Measurements from ENCODE around the gene S100A1.
"Not testable (repeated sequence)": the region's sequence is repeated elsewhere in the genome, so short reads cannot be mapped to it uniquely, and the experiment has no call there.

Gene S100A1

DNA sequence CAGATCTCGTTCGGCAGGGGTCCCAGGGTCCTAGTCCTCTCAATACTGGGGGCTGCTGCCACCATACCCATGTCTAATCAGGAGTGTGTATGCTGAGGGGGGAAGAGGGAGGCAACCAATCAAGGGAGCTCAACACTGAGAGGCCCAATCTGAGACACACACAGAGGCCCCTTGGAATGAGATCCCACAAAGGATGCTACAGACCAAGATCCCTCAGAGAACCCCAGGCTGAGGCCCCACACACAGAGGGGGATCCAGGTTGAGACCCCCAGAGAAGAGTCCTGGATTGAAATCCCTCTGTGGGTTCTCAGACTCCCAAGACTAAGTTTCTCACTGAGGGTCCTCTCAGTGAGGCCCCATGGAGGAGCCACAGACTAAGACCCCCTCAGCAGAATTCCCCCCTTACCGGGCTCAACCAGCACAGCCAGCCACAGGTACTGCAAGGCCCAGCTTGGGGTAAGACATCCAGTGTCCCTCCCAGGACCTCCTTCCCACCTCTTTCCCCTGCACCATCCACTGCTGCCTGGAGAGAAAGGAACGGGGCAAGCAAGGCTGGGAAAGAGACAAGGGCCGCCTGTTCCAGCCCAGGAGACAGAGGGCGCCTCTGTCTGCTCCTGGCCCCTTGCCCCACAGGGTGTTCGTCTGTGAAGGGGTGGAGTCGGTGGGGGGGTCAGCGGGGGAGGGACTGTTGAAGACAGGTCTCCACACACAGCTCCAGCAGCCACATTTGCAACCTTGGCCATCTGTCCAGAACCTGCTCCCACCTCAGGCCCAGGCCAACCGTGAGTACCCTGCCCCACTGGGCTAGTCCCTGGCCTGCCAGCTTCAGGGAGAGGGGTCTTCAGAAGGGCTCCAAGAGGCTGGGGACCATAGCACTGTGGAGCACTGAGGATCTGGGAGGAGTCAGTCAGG lies at the start of gene S100A1:
TSS of gene S100A1 (plus strand) at position 720 of the 912 bp plus-strand sequence. CDS start 2,088 bp downstream, outside the sequence.
- DNase-seq, result peak in 45 of 51 donors; percentile 16 to 90 (median 67)

DNA sequence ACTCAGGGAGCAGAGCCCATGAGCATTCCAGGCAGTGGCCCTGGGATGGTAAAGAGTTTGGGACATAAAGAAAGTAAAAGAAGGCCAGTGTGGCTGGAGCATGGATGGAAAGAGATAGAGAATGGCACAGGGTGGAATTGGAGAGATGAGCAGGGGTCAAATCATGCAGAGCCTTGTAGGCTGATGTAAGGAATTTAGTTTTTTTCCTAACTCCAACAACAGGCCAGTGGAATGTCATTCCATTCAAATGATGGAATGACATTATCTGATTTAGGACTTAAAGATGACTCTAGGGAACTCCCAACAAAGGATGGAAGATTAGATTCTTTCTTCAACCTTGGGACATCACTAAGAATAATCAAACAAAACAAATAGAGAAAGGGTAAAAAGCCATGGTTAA lies 49.7 kb upstream of the S100A1 start:
- DNase-seq, result no peak

DNA sequence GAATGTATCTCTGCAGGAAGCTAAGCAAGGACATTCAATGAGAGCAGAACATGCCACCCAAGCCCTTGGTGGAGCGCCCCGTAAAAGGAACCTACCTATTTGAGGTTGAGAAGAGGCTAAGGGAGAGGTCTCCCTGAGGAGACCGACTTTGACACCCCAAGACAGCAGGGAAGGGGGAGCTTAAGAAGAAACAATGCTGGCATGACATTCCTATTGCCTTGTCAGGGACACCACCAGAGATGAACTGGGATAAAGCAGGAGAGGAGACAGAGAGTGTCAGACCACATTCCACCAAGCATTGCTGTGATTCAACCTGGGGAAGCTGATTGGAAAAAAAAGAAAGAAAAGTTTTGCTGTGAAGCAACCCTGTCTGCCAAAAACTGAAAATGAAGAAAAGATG lies 49.3 kb upstream of the S100A1 start:
- no peak for DNase-seq

DNA sequence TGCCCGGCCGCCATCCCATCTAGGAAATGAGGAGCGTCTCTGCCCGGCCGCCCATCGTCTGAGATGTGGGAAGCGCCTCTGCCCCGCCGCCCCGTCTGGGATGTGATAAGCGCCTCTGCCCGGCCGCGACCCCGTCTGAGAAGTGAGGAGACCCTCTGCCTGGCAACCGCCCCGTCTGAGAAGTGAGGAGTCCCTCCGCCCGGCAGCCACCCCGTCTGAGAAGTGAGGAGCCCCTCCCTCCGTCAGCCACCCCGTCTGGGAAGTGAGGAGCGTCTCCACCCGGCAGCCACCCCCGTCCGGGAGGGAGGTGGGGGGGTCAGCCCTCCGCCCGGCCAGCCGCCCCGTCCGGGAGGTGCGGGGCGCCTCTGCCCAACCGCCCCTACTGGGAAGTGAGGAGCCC lies 45.4 kb upstream of the S100A1 start:
- not testable (repeated sequence) for DNase-seq

DNA sequence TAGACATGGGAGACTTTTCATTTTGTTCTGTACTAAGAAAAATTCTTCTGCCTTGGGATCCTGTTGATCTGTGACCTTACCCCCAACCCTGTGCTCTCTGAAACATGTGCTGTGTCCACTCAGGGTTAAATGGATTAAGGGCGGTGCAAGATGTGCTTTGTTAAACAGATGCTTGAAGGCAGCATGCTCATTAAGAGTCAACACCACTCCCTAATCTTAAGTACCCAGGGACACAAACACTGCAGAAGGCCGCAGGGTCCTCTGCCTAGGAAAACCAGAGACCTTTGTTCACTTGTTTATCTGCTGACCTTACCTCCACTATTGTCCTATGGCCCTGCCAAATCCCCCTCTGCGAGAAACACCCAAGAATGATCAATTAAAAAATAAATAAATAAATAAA lies 44.7 kb upstream of the S100A1 start:
- DNase-seq, result not testable (repeated sequence)

DNA sequence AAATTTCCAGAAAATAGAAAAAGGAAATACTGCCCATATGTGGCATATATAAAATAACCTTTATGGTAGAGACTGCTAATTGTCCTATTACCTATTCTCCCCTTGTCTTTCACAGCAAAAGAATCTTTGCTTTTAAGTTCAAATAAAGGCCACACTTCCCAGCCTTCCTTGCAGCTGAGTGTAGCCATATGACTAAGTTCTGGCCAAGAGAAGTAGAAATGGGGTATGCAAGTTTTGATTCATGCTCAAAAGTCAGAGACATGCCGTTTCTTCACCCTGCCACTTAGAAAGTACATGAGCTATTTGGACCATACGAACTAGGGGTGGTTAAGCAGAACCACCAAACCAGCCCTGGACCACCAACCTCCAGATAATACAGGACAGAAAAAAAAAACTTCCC lies 44.3 kb upstream of the S100A1 start:
- no peak for DNase-seq

DNA sequence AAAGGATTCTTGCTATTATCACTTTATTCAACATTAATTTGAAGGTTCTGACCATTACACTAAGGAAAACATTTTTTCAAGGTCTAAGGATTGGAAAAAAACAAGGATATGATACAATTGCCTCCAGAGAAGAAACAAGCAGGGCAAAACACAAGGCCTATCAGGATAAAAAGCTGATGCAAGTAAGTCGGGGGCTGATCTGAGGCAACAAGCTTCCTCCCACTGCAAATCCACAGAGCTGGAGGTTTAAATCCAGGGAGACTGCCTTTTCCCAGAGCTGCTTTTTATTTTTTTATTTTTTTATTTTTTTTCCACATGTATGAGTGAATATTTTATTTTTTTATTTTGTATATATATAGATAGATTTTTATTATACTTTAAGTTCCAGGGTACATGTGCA lies 43.2 kb upstream of the S100A1 start:
- DNase-seq, result no peak

DNA sequence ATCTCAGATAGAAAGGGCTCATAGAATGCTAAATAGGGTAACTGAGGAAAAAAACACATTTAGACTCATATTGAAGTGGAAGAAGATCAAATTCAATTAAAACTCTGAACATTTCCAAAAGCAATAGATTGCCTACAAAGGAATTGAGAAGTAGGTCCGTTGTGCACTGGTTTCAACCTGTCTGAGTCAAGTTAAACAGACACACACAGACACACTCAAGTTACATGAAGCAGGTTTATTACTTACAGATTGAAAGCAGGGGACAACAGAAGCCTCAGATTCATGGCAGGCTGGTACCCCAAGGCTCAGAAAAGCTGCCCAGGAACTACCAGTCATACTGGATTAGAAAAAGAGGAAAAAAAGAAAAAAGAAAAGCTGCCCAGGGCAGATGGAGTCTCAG lies 41.9 kb upstream of the S100A1 start:
- no peak for DNase-seq

DNA sequence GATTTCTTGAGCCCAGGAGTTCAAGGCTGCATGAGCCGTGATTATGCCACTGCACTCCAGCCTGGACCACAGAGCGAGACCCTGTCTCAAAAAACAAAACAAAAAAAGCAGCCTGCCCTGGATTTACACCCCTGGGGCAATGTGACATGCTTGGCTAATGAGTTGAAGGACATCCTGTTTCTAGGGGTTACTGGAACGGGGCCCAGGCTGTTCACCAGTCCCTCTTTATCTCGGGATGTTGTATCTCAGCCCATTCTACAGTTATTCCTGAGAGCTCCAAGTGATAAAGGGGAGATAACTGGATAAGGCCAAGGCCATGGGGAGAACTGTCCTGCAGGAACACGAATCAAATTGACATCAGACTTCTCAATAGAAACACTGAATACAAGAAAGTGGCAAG lies 40.9 kb upstream of the S100A1 start:
- no peak for DNase-seq

DNA sequence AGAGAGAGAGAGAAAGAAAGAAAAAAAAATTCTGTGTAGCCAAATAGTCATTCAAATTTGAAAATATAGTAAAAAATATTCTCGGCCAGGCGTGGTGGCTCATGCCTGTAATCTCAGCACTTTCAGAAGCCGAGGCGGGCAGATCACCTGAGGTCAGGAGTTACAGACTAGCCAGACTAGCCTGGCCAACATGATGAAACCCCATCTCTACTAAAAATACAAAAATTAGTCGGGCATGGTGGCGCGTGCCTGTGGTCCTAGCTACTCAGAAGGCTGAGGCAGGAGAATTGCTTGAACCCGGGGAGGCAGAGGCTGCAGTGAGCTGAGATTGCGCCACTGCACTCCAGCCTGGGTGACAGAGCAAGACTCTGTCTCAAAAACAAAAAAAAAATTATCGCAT lies 40.2 kb upstream of the S100A1 start:
- not testable (repeated sequence) for DNase-seq

DNA sequence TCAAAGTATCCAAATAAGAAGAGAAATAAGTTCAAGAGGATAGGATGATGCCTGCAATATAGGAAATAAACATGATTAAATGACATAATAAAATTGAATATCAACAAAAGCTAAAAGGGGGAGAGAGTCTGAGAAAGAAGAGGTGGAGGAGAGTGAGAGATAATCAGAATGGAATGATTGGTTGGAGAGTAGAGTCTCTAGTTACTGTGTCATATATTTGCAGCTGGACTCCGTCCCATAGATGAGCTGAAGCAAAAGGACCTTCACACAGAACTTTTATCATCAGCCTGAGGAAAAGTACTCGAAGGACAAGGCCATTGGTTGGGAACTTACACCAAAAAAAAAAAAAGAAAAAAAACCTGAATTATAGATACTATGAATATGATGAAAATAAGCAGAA lies 39.8 kb upstream of the S100A1 start:
- no peak for DNase-seq

DNA sequence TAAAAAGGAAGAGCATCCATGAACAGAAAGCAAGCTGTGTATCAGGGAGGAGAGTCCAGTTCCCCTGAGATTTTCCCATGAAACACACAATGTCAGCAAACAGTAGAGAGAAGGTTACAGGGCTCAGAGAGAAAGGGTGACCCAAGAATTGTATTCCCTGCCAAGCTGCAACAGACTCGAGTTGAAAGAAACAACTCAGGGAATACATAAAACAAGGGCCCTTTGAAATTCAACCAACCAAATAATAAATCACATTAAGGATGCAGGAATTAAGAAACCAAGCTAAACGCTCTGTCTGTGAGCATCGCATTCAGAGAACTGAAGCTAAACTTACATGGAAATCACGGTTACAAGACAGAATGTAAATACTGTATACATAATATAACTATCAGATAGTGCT lies 35.5 kb upstream of the S100A1 start:
- peak in 2 of 51 donors; percentile 35 to 59 for DNase-seq

DNA sequence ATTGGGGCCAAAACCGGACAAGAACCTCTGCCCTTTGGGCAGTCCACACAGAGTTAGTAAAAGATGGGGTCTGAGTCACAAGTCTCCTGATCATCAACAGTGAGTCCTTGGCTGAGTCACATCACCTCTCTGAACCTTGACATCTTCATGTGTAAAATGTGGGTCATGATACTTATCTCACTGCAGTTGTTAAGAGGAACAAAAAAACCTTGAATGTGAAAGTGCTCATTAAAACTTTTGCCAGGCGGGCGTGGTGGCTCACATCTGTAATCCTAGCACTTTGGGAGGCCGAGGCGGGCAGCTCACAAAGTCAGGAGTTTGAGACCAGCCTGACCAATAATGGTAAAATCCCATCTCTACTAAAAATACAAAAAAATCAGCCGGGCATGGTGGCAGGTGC lies 31.0 kb upstream of the S100A1 start:
- DNase-seq, result no peak

DNA sequence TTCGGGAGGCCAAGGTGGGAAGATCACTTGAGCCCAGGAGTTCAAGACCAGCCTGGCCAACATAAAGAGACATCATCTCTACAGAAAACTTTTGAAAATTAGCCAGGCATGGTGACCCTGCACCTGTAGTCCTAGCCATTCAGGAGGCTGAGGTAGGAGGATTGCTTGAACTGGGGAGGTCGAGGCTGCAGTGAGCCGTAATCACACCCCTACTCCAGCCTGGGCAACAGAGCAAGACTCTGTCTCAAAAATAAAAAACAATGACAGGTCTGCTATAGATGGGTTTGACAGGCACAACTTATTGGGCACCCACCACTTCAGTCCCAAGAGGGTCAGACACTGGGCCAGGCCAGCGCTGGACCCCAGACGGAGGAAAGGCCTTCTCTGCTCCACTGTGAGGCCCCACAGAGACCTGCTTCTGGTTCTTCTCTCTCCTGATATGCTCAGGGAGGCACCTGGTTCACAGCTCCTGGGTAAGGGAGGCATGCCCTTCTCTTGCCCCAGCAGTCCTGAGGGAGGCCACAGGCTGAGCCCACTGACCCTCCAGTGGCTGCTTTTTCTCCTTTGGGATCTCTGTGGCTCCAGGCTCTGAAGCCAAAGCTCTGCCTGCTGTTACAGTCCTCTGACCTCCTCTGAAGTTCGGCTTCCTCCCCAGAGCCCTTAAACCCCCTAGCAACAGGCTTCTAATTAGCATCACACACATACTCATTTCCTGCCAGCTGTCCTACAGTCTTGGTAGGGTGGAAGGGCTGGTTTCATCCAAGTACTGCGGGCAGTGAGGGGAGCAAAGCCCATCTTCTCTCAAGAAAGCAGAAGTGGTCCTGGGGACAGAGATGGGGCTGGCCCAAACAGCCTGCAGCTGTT lies 29.7 kb upstream of the S100A1 start:
- DNase-seq, result peak in 2 of 51 donors; percentile 11 to 23

DNA sequence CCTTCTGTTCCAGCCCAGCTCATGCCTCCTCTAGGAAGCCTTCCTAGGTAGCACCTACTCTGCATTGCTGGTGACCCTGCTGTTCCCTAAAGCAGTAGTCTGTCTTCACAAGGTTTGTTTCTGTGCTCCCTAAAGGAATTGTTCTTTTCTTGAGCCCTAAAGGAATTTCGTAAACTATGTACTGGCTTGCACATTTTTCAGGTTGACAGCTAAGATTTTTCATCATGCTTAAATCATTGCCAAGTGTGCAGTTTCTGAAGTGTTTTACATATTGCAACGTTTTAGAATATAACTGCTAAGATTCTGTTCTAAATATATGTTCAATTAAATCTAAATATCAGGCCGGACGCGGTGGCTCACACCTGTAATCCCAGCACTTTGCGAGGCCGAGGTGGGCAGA lies 28.4 kb upstream of the S100A1 start:
- no peak for DNase-seq

DNA sequence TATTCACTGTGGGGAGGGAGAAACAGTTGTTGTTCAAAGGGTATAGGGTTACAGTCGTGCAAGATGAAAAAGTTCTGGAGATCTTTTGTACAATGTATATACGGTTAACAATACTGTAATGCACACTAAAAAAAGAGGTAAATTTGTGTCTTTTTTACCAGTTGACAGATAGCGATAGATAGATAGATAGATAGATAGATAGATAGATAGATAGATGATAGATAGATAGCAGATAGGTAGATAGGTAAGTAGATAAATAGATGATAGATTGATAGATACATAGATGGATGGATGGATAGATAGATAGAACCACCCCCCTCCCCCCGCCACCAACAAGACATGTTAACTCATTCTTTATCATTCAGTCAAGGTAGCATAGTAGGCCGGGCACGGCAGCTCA lies 25.5 kb upstream of the S100A1 start:
- DNase-seq, result no peak

DNA sequence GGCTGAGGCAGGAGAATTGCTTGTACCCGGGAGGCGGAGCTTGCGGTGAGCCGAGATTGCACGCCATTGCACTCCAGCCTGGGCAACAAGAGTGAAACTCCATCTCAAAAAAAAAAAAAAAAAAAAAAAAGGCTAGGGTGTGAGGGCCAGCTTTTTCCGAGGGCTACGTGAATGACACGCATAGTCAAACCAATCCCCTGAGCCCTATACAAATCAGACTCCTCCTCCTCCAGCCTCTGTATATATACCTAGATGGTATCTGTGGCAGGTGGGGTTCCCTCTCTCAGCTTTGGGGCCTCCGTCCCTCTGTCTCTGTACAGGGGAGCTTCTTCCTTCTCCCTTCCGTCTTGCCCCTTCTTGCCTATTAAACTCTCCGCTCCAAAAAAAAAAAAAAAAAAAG lies 22.0 kb upstream of the S100A1 start:
- DNase-seq, result no peak

DNA sequence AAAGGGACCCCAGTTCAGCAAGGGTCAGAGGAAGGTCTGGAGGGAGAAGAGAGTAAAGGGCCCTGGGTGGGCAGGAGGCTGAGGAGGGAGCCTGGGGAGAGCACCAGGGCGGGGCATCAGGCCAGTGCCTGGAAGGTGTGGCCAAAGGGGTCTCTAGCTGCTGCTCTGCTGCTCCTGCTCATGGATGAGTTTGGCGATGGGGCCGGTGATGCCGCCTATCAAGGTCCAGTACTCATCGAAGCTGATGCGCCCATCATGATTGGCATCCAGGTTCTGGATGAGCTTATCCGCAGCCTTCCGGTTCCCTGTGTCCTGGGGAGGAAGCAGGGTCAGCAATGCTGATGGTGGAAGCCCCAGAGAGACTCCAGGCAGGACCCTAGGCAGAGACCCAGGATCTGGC lies 20.9 kb upstream of the S100A1 start:
- no peak for DNase-seq

DNA sequence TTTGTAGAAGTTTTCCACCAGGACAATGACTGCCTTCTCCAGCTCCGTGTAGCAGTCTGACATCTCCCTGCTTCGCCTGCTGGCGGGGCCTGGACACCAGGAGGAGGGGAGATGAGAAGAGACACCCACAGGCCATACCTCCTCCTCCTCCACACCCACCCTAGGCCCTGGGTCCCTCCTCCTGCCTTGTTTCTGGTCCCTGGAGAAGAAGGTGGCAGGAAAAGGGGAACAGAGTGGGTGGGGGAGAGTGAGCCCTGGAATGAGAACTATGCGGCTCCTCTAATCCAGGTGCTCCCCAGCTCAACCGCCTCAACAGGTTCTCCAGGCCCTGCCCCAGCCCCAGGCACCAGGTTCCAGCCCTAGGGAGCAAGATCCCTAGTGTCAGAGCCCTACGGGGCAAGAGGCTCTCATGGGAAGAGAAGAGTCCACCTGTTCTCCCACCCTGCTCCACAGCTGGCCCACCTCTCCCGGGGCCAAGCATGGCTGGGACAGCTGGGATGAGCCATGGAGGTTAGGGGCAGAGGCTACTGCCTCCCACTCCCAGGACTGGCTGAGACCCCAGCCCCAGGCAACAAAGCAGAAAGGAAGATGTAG lies 20.0 kb upstream of the S100A1 start:
- DNase-seq, result no peak

DNA sequence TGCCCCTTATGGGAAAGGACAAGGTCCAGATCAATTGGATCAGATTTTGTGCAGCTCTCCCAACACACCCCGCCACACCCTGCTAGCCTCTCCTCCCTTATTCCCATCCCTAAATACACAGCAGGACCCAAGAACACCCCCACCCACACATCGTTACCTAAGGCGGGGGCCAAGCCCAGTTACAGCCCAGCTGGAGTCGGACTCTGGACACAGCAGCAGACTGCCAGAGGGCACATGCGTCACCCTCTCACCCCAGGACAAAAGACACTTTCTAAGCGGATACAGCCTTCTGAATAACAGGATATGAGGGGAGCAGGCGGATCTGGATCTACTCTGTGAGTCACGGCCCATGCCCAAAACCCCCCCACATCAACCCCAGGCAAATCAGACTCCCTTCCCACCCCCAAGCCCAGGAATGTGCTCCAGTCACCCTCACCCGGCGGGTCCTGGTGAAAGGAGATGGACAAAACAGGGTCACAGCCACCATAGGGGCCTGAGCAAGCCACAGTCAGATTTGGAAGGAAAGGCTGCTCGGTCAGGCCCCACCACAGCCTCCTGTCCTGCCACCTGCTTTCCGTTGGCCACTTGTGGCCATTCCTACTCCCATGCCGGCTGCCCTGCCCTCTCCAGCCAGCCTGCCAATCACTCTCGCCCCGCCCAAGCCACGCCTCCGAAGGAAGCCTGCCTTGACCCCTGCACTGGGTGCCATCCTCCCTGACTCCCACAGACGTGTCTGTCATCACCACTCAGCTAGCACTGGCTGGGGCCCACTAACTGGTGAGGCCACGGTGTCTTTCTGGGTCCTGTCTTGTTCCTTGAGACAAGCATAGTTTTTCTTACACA lies 19.3 kb upstream of the S100A1 start:
- peak in 40 of 51 donors; percentile 19 to 84 (median 56) for DNase-seq

DNA sequence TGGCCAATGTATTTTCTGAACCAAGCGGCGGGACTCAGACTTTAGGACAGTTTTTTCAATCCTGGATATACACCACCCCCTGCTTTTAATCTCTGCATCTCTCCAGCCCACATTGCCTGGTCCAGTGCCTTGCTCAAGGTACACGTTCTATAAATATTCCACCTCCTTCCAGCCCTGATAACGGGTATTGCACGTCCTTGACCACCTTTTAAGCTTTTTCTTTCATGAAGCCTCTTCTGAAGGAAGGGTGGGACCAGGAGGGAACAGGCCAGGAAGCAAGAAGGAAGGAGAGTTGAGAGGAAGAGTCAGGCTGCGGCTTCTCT lies 18.7 kb upstream of the S100A1 start:
- DNase-seq, result no peak
